Suprapubic skin (tissue), 4 donors: ENCODE data around the gene TAMM41.

Source experiments
- EP300 ChIP-seq: sonication (generic); formaldehyde crosslinking; IDR thresholded peaks from one replicate; pipeline ENCODE4 v1.6.1; 2017; ENCODE audit warnings: antibody characterized with exemption
- POLR2A ChIP-seq, 2 donors: fragments of 450-650 bp; IDR thresholded peaks; one replicate each; pipeline ENCODE4 v1.6.1; 2017; ENCODE audit warnings: antibody characterized with exemption in 2 of 2, mild to moderate bottlenecking in 2 of 2, moderate library complexity in 2 of 2
- POLR2AphosphoS5 ChIP-seq, 3 donors: sonication (generic); formaldehyde crosslinking; IDR thresholded peaks; one replicate each; pipeline ENCODE4 v1.6.1; 2017; ENCODE audit warnings: antibody characterized with exemption in 3 of 3
- TF ChIP-seq, protein P1 (sequence below), 2 donors: fragments of 200-600 bp in 1 of 2; fragments of 450-650 bp in 1 of 2; sonication (generic) in 1 of 2; IDR thresholded peaks; one replicate each; pipeline ENCODE4 v1.5.1; 2016 to 2019; ENCODE audit warnings: antibody characterized with exemption in 2 of 2, mild to moderate bottlenecking in 1 of 2, moderate library complexity in 1 of 2

DNA sequence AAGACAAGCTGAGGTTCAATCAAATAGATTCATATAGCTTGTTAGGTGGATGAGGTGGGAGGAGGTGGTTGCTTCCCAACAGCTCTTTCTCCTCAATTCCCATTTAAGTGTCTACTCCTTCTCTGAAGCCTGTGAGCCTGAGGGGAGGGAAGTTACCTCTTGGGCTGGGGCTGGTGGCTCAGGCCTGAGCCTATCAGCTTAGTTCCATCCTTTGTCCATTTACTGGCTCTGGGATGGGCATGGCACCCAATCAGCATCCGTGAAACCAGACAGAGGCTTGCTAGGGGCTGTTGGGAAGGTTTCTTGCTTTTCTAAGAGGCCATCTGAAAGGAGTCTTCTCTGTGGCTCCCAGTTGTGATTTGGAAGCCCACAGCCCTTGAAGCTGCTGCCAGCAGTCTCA is 57.3 kb downstream of the TAMM41 start:
- TF ChIP-seq POLR2A (IDR thresholded peaks at IDR 0.05): no peak
- TF ChIP-seq POLR2AphosphoS5 (IDR thresholded peaks at IDR 0.05): no peak
- TF ChIP-seq, protein P1, sequence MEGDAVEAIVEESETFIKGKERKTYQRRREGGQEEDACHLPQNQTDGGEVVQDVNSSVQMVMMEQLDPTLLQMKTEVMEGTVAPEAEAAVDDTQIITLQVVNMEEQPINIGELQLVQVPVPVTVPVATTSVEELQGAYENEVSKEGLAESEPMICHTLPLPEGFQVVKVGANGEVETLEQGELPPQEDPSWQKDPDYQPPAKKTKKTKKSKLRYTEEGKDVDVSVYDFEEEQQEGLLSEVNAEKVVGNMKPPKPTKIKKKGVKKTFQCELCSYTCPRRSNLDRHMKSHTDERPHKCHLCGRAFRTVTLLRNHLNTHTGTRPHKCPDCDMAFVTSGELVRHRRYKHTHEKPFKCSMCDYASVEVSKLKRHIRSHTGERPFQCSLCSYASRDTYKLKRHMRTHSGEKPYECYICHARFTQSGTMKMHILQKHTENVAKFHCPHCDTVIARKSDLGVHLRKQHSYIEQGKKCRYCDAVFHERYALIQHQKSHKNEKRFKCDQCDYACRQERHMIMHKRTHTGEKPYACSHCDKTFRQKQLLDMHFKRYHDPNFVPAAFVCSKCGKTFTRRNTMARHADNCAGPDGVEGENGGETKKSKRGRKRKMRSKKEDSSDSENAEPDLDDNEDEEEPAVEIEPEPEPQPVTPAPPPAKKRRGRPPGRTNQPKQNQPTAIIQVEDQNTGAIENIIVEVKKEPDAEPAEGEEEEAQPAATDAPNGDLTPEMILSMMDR (IDR thresholded peaks at IDR 0.05): no peak
- no peak for TF ChIP-seq EP300
